ENCODE data around the gene ARAP2.

ARAP2 gene

DNA sequence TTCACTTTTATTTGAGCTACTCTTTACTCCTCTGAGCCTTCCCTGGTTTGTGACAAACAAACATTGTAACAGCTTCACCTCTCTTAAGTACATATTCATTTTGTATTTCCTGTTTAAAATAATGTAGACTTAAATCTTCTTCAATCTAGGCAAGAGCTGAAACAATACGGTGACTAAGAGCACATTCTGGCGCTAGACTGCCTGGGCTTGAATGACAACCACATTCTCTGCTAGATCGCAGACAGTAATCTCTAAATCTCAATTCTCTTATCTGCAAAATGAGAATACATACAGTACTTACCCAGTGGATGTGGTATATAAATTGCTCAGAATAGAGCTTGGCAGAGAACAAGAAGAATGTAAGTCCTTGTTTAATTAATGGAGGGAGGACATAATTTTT, 144.8 kb downstream of the ARAP2 start:
- H3K4me3 ChIP-seq (ENCODE audit: low read length in 2 of 2) = no peak overlapping the region
- no peak overlapping the region for H3K9ac ChIP-seq (ENCODE audit: low read length in 2 of 2)
- no peak overlapping the region for H3K27ac ChIP-seq (ENCODE audit: low read length)
- no peaks in the 10 kb centered on the region for H3K9me3 ChIP-seq (ENCODE audit: control insufficient read depth in 2 of 2, low read length in 2 of 2)
- no peaks in the 10 kb centered on the region for H3K4me1 ChIP-seq (ENCODE audit: control insufficient read depth, insufficient read depth, low read length)
- no peaks in the 10 kb centered on the region for H3K27me3 ChIP-seq (ENCODE audit: control insufficient read depth in 1 of 2, insufficient read depth in 2 of 2, low read length in 2 of 2)
- no peaks in the 10 kb centered on the region for H3K36me3 ChIP-seq (ENCODE audit: control insufficient read depth in 2 of 2, insufficient read depth in 2 of 2, low read length in 2 of 2)

DNA sequence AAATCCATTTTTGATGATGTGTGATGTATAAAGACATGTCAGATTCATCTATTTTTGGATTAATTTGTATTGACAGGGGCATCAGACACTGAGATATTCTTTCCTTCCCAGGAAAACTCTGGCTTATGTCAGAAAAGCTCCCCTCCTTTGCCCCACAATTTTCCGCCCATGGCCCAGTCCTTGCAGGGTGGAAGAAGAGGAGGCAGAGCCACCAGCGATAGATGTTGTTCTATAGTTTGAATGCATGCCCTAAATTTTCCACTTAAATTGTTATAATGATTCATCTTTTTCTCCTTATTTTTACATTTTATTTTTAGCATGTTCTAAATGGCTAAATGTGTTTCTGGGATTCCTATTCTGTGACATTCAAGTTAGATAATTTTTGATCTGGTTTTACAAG, 149.3 kb downstream of the ARAP2 start:
- Histone ChIP-seq H3K4me3 (ENCODE audit: low read length in 2 of 2) (no peak overlapping the region), H3K9me3 (ENCODE audit: control insufficient read depth in 2 of 2, low read length in 2 of 2) (no peaks in the 10 kb centered on the region), H3K9ac (ENCODE audit: low read length in 2 of 2) (no peak overlapping the region), H3K27me3 (ENCODE audit: control insufficient read depth in 1 of 2, insufficient read depth in 2 of 2, low read length in 2 of 2) (no peaks in the 10 kb centered on the region), H3K36me3 (ENCODE audit: control insufficient read depth in 2 of 2, insufficient read depth in 2 of 2, low read length in 2 of 2) (no peaks in the 10 kb centered on the region), H3K27ac (ENCODE audit: low read length) (no peak overlapping the region), H3K4me1 (ENCODE audit: control insufficient read depth, insufficient read depth, low read length) (no peaks in the 10 kb centered on the region)

GRCh38 chr4:36091997-36092396, 152.3 kb downstream of the ARAP2 start:
- no peaks in the 10 kb centered on the region for H3K27me3 ChIP-seq (ENCODE audit: control insufficient read depth in 1 of 2, insufficient read depth in 2 of 2, low read length in 2 of 2)
- no peak overlapping the region for H3K9ac ChIP-seq (ENCODE audit: low read length in 2 of 2)
- no peaks in the 10 kb centered on the region for H3K9me3 ChIP-seq (ENCODE audit: control insufficient read depth in 2 of 2, low read length in 2 of 2)
- H3K4me1 ChIP-seq (ENCODE audit: control insufficient read depth, insufficient read depth, low read length) = no peaks in the 10 kb centered on the region
- no peaks in the 10 kb centered on the region for H3K36me3 ChIP-seq (ENCODE audit: control insufficient read depth in 2 of 2, insufficient read depth in 2 of 2, low read length in 2 of 2)
- no peak overlapping the region for H3K27ac ChIP-seq (ENCODE audit: low read length)
- H3K4me3 ChIP-seq (ENCODE audit: low read length in 2 of 2) = no peak overlapping the region

GRCh38 chr4:36088542-36088941, 155.8 kb downstream of the ARAP2 start:
- Histone ChIP-seq H3K4me3 (ENCODE audit: low read length in 2 of 2) (no peak overlapping the region), H3K36me3 (ENCODE audit: control insufficient read depth in 2 of 2, insufficient read depth in 2 of 2, low read length in 2 of 2) (no peaks in the 10 kb centered on the region), H3K27ac (ENCODE audit: low read length) (no peak overlapping the region), H3K27me3 (ENCODE audit: control insufficient read depth in 1 of 2, insufficient read depth in 2 of 2, low read length in 2 of 2) (no peaks in the 10 kb centered on the region), H3K9me3 (ENCODE audit: control insufficient read depth in 2 of 2, low read length in 2 of 2) (no peaks in the 10 kb centered on the region), H3K9ac (ENCODE audit: low read length in 2 of 2) (no peak overlapping the region), H3K4me1 (ENCODE audit: control insufficient read depth, insufficient read depth, low read length) (no peaks in the 10 kb centered on the region)

GRCh38 chr4:36086261-36086786, 158.0 kb downstream of the ARAP2 start:
- Histone ChIP-seq H3K36me3 (ENCODE audit: control insufficient read depth in 2 of 2, insufficient read depth in 2 of 2, low read length in 2 of 2) (no peaks in the 10 kb centered on the region), H3K9ac (ENCODE audit: low read length in 2 of 2) (no peak overlapping the region), H3K4me1 (ENCODE audit: control insufficient read depth, insufficient read depth, low read length) (no peaks in the 10 kb centered on the region), H3K27me3 (ENCODE audit: control insufficient read depth in 1 of 2, insufficient read depth in 2 of 2, low read length in 2 of 2) (no peaks in the 10 kb centered on the region), H3K27ac (ENCODE audit: low read length) (no peak overlapping the region), H3K4me3 (ENCODE audit: low read length in 2 of 2) (no peak overlapping the region), H3K9me3 (ENCODE audit: control insufficient read depth in 2 of 2, low read length in 2 of 2) (no peaks in the 10 kb centered on the region)

DNA sequence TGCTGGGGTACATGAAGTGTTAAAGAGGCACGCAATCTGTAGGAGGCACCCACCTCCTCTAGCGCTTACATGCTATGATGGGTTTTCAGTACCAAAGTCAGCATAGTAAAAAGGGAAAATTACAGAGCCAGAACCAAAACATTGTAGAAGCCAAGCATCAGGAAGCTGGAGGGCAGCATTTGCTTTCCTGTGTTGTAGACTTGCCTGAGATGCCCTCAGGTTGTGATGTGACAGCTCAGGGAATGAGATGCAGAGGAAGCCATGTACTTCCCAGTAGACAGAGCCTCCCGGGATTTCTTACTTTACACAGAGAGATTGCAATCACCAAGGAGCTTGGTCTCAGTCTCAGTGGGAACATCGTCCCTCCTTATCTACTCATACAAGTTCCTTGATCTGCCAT, 161.5 kb downstream of the ARAP2 start:
- H3K4me3 ChIP-seq (ENCODE audit: low read length in 2 of 2) = no peak overlapping the region
- H3K36me3 ChIP-seq (ENCODE audit: control insufficient read depth in 2 of 2, insufficient read depth in 2 of 2, low read length in 2 of 2) = no peaks in the 10 kb centered on the region
- no peaks in the 10 kb centered on the region for H3K9me3 ChIP-seq (ENCODE audit: control insufficient read depth in 2 of 2, low read length in 2 of 2)
- no peaks in the 10 kb centered on the region for H3K27me3 ChIP-seq (ENCODE audit: control insufficient read depth in 1 of 2, insufficient read depth in 2 of 2, low read length in 2 of 2)
- no peak overlapping the region for H3K9ac ChIP-seq (ENCODE audit: low read length in 2 of 2)
- H3K4me1 ChIP-seq (ENCODE audit: control insufficient read depth, insufficient read depth, low read length) = no peaks in the 10 kb centered on the region
- H3K27ac ChIP-seq (ENCODE audit: low read length) = no peak overlapping the region

GRCh38 chr4:36081185-36081584, 163.1 kb downstream of the ARAP2 start:
- H3K27me3 ChIP-seq (ENCODE audit: control insufficient read depth in 1 of 2, insufficient read depth in 2 of 2, low read length in 2 of 2) = no peaks in the 10 kb centered on the region
- H3K9me3 ChIP-seq (ENCODE audit: control insufficient read depth in 2 of 2, low read length in 2 of 2) = no peaks in the 10 kb centered on the region
- H3K36me3 ChIP-seq (ENCODE audit: control insufficient read depth in 2 of 2, insufficient read depth in 2 of 2, low read length in 2 of 2) = no peaks in the 10 kb centered on the region
- no peak overlapping the region for H3K9ac ChIP-seq (ENCODE audit: low read length in 2 of 2)
- H3K4me3 ChIP-seq (ENCODE audit: low read length in 2 of 2) = no peak overlapping the region
- no peak overlapping the region for H3K27ac ChIP-seq (ENCODE audit: low read length)
- no peaks in the 10 kb centered on the region for H3K4me1 ChIP-seq (ENCODE audit: control insufficient read depth, insufficient read depth, low read length)

DNA sequence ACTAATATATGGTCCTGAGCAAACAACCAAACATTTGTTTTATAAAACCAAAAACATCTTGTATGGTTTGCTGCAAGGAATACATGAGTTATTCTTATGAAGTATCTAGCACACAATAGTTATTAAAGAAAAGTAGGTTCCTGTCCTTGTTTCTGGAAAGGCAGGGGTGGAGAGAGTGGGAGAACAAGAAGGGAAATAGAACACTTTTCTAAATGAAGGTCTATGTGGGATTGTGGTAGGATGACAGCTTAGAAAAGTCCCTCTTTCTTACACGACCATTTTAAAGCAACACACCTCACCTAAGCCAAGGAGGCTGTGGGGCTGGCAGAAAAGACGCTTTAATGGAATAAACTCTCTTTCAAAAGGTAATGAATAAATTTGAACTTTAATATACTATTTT, 164.6 kb downstream of the ARAP2 start:
- no peak overlapping the region for H3K4me3 ChIP-seq (ENCODE audit: low read length in 2 of 2)
- H3K9ac ChIP-seq (ENCODE audit: low read length in 2 of 2) = no peak overlapping the region
- no peak overlapping the region for H3K27ac ChIP-seq (ENCODE audit: low read length)
- H3K4me1 ChIP-seq (ENCODE audit: control insufficient read depth, insufficient read depth, low read length) = no peaks in the 10 kb centered on the region
- H3K9me3 ChIP-seq (ENCODE audit: control insufficient read depth in 2 of 2, low read length in 2 of 2) = no peaks in the 10 kb centered on the region
- no peaks in the 10 kb centered on the region for H3K36me3 ChIP-seq (ENCODE audit: control insufficient read depth in 2 of 2, insufficient read depth in 2 of 2, low read length in 2 of 2)
- H3K27me3 ChIP-seq (ENCODE audit: control insufficient read depth in 1 of 2, insufficient read depth in 2 of 2, low read length in 2 of 2) = no peaks in the 10 kb centered on the region

GRCh38 chr4:36078319-36078718, 166.0 kb downstream of the ARAP2 start:
- Histone ChIP-seq H3K4me1 (ENCODE audit: control insufficient read depth, insufficient read depth, low read length) (no peaks in the 10 kb centered on the region), H3K4me3 (ENCODE audit: low read length in 2 of 2) (no peak overlapping the region), H3K36me3 (ENCODE audit: control insufficient read depth in 2 of 2, insufficient read depth in 2 of 2, low read length in 2 of 2) (no peaks in the 10 kb centered on the region), H3K27me3 (ENCODE audit: control insufficient read depth in 1 of 2, insufficient read depth in 2 of 2, low read length in 2 of 2) (no peaks in the 10 kb centered on the region), H3K9me3 (ENCODE audit: control insufficient read depth in 2 of 2, low read length in 2 of 2) (no peaks in the 10 kb centered on the region), H3K27ac (ENCODE audit: low read length) (no peak overlapping the region), H3K9ac (ENCODE audit: low read length in 2 of 2) (no peak overlapping the region)

- no peaks in the 10 kb centered on the region for H3K36me3 ChIP-seq (ENCODE audit: control insufficient read depth in 2 of 2, insufficient read depth in 2 of 2, low read length in 2 of 2)
- H3K27me3 ChIP-seq (ENCODE audit: control insufficient read depth in 1 of 2, insufficient read depth in 2 of 2, low read length in 2 of 2) = no peaks in the 10 kb centered on the region
- no peaks in the 10 kb centered on the region for H3K4me1 ChIP-seq (ENCODE audit: control insufficient read depth, insufficient read depth, low read length)
- H3K9ac ChIP-seq (ENCODE audit: low read length in 2 of 2) = no peak overlapping the region
- H3K27ac ChIP-seq (ENCODE audit: low read length) = no peak overlapping the region
- H3K4me3 ChIP-seq (ENCODE audit: low read length in 2 of 2) = no peak overlapping the region
- H3K9me3 ChIP-seq (ENCODE audit: control insufficient read depth in 2 of 2, low read length in 2 of 2) = no peaks in the 10 kb centered on the region
These were observed 171.8 kb downstream of the ARAP2 start for GRCh38 chr4:36072529-36072928.

DNA sequence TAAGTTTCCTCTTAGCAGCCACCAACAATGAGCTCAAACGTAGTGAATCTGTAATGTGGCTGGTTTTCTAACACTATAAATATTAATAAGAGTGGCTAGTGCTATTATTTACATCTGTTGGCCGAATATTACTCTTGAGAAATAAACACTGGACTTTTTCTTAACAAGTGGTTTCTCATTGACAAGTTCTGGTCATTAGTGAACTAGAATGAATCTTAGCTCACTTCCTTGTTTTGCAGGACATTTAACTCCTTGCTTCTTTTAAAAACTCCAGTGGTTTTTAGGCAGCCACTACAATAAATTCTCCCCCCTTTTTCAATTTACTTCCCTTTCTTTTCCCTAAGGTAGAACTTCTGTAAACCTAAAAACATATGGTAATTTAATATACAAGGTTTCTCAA, 177.2 kb downstream of the ARAP2 start:
- no peaks in the 10 kb centered on the region for H3K9me3 ChIP-seq (ENCODE audit: control insufficient read depth in 2 of 2, low read length in 2 of 2)
- no peaks in the 10 kb centered on the region for H3K36me3 ChIP-seq (ENCODE audit: control insufficient read depth in 2 of 2, insufficient read depth in 2 of 2, low read length in 2 of 2)
- no peak overlapping the region for H3K9ac ChIP-seq (ENCODE audit: low read length in 2 of 2)
- no peaks in the 10 kb centered on the region for H3K4me1 ChIP-seq (ENCODE audit: control insufficient read depth, insufficient read depth, low read length)
- H3K27me3 ChIP-seq (ENCODE audit: control insufficient read depth in 1 of 2, insufficient read depth in 2 of 2, low read length in 2 of 2) = no peaks in the 10 kb centered on the region
- no peak overlapping the region for H3K4me3 ChIP-seq (ENCODE audit: low read length in 2 of 2)
- H3K27ac ChIP-seq (ENCODE audit: low read length) = no peak overlapping the region

All from stomach smooth muscle (tissue), 2 donors.